HG03196 (cell line): ENCODE measurements around the gene PTPRJ.
"Not testable (repeated sequence)": the region's sequence is repeated elsewhere in the genome, so short reads cannot be mapped to it uniquely, and the experiment has no call there.

Experiments
- ATAC-seq: cut with Tn5 transposase; IDR thresholded peaks from one replicate; pipeline ENCODE4 v1.9.1; 2021; ENCODE audit not compliant: unreplicated experiment

PTPRJ gene

DNA sequence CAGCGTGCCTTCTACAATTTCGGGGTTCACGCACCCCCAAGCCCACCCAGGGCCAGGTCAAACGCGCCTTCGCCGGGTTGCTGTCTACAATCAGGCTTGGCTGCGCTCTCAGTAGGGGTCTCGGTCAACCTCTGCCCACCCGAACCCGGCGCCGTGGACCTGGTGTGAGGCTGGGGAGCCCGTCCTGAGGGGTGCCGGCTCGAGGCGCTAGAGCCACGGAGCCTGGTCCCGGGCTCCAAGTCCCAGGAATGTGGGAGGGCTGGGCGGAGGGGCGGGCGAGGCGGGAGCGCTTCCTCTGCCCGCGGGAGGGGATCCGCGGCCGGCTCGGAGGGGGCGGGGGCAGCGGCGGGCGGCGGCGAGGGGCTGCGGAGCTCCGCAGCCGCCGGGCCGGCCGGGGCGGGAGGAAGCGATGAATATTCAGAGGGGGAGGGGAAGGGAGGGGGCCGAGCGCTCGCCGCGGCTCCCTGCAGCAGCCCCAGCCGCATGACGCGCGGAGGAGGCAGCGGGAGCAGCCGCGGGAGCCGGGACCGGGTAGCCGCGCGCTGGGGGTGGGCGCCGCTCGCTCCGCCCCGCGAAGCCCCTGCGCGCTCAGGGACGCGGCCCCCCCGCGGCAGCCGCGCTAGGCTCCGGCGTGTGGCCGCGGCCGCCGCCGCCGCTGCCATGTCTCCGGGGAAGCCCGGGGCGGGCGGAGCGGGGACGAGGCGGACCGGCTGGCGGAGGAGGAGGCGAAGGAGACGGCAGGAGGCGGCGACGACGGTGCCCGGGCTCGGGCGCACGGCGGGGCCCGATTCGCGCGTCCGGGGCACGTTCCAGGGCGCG, at the start of gene PTPRJ:
PTPRJ (plus strand) TSS at position 472 of the 819 bp plus-strand sequence. CDS start 354 bp downstream, outside the sequence.
- ATAC-seq: peak; percentile 39

DNA sequence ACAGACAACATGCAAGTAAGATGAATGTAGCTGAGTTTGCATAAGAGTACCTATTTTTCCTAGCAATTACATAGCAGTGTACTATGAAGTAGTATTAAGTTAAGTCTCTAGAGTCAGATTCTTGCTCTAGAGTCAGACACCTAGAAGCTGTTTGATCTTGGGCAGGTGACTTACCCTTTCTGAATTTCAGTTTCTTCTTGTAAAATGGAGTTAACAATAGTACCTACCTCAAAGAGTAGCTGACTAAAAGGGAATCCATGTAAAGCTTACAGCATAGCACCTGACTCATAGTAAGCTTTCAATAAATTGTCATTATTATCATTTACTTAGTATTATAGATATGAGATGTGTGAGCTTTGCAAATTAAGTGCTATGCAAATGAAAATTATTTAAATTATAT, 47.8 kb upstream of the PTPRJ start:
- ATAC-seq: no peak

DNA sequence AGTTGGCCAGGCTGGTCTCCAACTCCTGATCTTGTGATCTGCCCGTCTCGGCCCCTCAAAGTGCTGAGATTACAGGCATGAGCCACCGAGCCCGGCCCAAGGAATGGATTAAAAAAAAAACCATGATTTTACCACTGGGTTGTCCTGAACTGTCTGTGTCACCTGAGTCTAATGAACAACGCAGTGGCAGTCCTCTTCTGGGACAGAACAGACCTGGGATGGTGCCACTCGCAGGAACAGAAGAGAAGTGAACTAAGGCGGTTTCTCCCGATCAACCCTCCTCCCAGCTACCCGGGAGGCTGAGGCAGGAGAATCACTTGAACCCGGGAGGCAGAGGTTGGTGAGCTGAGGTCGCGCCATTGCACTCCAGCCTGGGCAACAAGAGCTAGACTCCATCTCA, 46.6 kb upstream of the PTPRJ start:
- not testable (repeated sequence) for ATAC-seq

DNA sequence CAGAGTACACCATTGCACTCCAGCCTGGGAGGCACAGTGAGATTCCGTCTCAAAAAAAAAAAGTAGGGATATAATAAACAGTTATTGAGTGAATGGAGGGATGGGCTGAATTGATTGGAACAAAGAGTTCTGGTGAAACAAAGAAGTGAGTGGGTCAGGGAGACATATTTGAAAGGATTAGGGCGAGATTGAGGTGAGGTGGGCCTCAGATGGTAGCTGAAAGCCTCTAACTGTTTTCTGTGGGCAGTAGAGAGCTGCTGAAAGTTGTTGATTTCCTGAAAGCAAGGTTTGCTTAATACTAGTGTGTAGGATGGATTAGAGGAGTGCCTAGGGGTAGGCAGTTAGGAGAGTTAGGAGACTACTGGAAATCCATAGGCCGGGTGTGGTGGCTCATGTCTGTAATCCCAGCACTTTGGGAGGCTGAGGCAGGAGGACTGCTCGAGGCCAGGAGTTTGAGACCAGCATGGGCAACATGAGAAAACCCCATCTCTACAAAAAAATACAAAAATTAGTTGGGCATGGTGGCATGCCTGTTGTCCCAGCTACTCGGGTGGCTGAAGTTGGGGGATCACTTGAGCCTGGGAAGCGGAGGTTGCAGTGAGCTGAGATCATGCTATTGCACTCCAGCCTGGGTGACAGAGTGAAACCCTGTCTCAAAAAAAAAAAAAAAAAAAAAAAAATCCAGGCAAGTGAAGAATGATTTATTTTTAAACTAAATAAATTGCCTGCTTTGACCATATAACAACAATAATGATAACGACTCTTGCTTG, 41.4 kb upstream of the PTPRJ start:
- no peak for ATAC-seq

DNA sequence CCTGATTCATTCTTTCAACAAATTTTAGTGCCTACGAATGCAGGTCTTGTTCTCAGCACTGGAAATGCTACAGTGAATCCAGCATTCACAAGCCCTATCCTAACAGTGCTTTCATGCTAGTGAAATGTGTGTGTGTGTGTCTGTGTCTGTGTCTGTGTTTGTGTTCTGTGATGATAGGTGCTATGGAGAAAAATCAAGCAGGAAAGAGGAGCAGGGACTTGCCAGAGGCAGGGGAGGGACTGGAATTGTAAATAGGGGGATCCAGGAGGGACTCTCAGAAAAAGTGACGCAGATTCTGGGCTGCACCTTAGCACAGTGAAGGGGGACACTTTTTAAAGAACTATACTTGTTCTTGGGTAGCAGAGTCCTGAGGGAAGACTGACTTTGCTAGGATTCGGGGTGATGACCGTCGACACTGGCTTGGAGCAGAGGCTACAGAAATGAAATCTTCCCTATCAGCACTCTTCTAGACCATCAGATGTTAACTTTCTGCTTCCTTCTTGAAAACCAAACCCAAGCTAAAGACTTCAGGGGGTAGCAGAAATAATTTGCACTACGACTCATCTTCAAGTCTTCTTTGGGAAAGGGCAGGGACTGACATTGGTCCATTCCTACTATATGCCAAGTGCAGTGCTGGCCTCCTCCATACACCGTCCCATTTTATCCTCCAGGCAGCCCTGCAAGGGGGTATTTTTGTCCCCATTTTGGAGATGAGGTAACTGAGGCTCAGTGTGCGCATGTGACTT, 39.3 kb upstream of the PTPRJ start:
- no peak for ATAC-seq

- ATAC-seq: no peak
Measured at GRCh38 chr11:47941907-47942558, 38.3 kb upstream of the PTPRJ start.

GRCh38 chr11:47943721-47944586, 36.4 kb upstream of the PTPRJ start:
- no peak for ATAC-seq

GRCh38 chr11:47944632-47945031, 35.7 kb upstream of the PTPRJ start:
- ATAC-seq: no peak

- no peak for ATAC-seq
Measured at GRCh38 chr11:47946682-47947559, 33.4 kb upstream of the PTPRJ start.

DNA sequence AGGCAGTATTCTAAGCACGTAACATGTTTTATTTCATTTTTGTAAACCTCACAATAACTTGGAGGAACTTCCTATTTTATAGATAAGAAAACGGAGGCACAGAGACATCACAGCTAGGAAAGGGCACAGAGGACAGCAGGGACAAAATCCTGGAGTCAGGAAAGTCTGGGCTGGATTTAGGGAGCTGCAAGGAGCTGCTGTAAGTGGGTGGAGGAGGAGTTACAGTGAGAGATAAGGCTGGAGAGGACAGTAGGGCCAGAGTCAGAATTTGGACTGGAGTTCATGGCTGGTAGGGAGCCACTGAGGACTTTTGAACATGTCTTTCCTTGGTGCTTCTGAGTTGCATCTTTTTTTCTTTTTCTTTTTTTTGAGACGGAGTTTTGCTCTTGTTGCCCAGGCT, 32.2 kb upstream of the PTPRJ start:
- no peak for ATAC-seq

- ATAC-seq: not testable (repeated sequence)
Measured at GRCh38 chr11:47949001-47949675, 31.2 kb upstream of the PTPRJ start.

GRCh38 chr11:47950396-47950795, 30.0 kb upstream of the PTPRJ start:
- peak; percentile 67 for ATAC-seq

DNA sequence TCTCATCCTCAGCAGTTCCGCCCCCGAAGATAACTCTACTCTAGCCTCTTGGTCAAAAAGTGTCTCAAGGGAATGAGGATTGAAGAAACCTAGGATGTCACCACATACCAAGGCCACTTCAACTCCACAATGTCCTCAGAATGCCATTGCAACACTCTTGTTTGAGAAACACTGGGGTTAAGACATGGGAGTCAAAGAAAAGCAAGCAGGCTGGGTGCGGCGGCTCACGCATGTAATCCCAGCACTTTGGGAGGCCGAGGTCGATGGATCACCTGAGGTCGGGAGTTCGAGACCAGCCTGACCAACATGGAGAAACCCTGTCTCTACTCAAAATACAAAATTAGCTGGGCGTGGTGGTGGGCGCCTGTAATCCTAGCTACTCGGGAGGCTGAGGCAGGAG, 28.9 kb upstream of the PTPRJ start:
- ATAC-seq: not testable (repeated sequence)

DNA sequence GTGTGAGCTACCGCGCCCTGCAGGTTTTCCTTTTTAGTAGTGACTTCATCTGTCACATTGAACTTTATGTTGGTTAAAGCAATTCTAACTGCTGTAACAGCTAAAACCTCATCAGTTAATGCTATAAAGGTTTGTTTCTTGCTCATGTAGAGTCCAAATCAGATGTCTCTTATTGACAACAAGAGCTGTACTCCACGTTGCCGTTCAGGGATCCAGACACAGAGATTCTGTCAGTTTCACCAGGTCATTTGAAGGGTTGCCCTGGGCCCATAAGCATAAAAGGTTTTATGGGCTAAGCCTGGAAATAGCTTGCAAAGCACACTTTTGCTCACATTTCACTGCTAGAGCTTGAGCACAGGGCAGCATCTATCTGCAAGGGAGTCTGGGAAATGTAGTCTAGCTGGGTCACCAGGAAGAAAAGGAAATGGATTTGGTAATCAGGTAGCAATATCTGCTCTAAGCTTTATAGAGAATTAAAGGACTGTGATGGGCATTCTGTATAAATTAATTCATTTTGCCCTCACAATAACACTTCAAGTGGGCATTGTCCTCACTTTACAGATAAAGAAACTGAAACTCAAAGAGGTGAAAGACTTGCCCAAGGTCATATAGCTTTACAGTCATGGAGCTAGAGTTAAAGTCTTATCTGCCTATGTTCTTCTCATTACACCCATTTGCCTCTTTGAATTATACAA, 25.2 kb upstream of the PTPRJ start:
- ATAC-seq: no peak

DNA sequence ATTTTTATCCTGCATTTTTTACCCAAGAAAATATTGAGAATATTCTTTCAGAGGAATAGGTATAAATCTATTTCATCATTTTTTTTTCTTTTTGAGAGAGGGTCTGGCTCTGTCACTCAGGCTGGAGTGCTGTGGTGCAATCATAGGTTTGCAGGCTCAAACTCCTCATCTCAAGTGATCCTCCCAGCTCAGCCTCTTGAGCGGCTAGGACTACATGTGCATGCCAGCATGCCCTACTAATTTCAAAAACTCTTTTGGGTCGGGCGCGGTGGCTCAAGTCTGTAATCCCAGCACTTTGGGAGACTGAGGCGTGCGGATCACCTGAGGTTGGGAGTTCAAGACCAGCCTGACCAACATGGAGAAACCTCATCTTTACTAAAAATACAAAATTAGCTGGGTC, 20.3 kb upstream of the PTPRJ start:
- no peak for ATAC-seq

DNA sequence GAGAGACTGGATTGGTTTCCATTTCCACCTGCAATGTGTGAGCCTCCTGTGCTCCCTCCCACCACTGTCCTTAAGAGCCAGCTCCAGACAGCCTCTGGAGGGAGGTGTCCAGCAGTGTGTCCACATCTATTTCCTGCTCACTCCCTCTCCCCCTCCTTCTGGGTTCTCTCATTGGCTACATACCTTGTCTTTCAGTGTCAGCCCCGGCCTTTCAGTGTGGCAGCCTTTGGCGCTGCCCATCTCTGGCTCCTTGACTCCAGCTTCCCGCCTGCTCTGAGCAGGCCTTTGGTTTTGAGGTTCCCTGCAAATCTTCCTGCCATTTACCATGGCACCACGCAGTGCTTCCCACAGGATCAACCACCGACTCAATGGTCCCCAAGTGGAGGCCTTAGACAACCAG, 19.0 kb upstream of the PTPRJ start:
- no peak for ATAC-seq

GRCh38 chr11:47964546-47964945, 15.8 kb upstream of the PTPRJ start:
- no peak for ATAC-seq
